Measurements from ENCODE around the gene PCDHB8. TPM values are rescaled to one million over a fixed set of nuclear protein-coding genes. Genes with fewer than 3 reads are reported as not detected.
A peak's percentile ranks its signal among the peaks of the same experiment; 100 is the strongest.
"Not testable (repeated sequence)": the region's sequence is repeated elsewhere in the genome, so short reads cannot be mapped to it uniquely, and the experiment has no call there.

The PCDHB8 gene
- polyA plus RNA-seq, 1 donor = 2.6 TPM

GRCh38 chr5:141184117-141184855, 6.7 kb downstream of the PCDHB8 start:
- not testable (repeated sequence) for DNase-seq

- DNase-seq = no peak
Observed at GRCh38 chr5:141186897-141187512, 9.4 kb downstream of the PCDHB8 start, which contains the start of gene PCDHB9. Gene PCDHB9 (plus strand): TSS chr5:141187161. CDS start chr5:141187319, 158 bp downstream.

GRCh38 chr5:141188682-141189081, 11.1 kb downstream of the PCDHB8 start:
- not testable (repeated sequence) for DNase-seq

- DNase-seq = not testable (repeated sequence)
Observed at GRCh38 chr5:141189131-141189530, 11.5 kb downstream of the PCDHB8 start.

- DNase-seq = no peak
Observed at GRCh38 chr5:141192110-141192725, 14.6 kb downstream of the PCDHB8 start, which contains the start of gene PCDHB10. Gene PCDHB10 (plus strand): TSS chr5:141192353. CDS start chr5:141192553, 200 bp downstream.

- not testable (repeated sequence) for DNase-seq
Observed at GRCh38 chr5:141194332-141194731, 16.7 kb downstream of the PCDHB8 start.

- no peak for DNase-seq
Observed at GRCh38 chr5:141196363-141196762, 18.8 kb downstream of the PCDHB8 start.

- no peak for DNase-seq
Observed at GRCh38 chr5:141199359-141200235, 22.0 kb downstream of the PCDHB8 start, which contains the start of gene PCDHB11. Gene PCDHB11 (plus strand): TSS chr5:141199627. CDS start chr5:141199775, 148 bp downstream.

GRCh38 chr5:141201126-141201525, 23.5 kb downstream of the PCDHB8 start:
- not testable (repeated sequence) for DNase-seq

GRCh38 chr5:141201646-141202045, 24.1 kb downstream of the PCDHB8 start:
- not testable (repeated sequence) for DNase-seq

- DNase-seq = no peak
Observed at GRCh38 chr5:141208478-141208877, 30.9 kb downstream of the PCDHB8 start, which contains the start of gene PCDHB12. Gene PCDHB12 (plus strand): TSS chr5:141208719. CDS start chr5:141208908, 189 bp downstream.

- not testable (repeated sequence) for DNase-seq
Observed at GRCh38 chr5:141210281-141210680, 32.7 kb downstream of the PCDHB8 start.

GRCh38 chr5:141210849-141211248, 33.3 kb downstream of the PCDHB8 start:
- not testable (repeated sequence) for DNase-seq

- not testable (repeated sequence) for DNase-seq
Observed at GRCh38 chr5:141213656-141214339, 36.2 kb downstream of the PCDHB8 start, which contains the start of gene PCDHB13. Gene PCDHB13 (plus strand): TSS chr5:141213919. CDS start chr5:141214124, 205 bp downstream.

GRCh38 chr5:141214583-141214982, 37.0 kb downstream of the PCDHB8 start:
- not testable (repeated sequence) for DNase-seq

GRCh38 chr5:141215504-141215903, 37.9 kb downstream of the PCDHB8 start:
- not testable (repeated sequence) for DNase-seq

- DNase-seq = not testable (repeated sequence)
Observed at GRCh38 chr5:141216035-141216434, 38.4 kb downstream of the PCDHB8 start.

- DNase-seq = peak; percentile 15
Observed at GRCh38 chr5:141223112-141223783, 45.7 kb downstream of the PCDHB8 start, which contains the start of gene PCDHB14. Gene PCDHB14 (plus strand): TSS chr5:141223343. CDS start chr5:141223506, 163 bp downstream.

- not testable (repeated sequence) for DNase-seq
Observed at GRCh38 chr5:141224844-141225243, 47.3 kb downstream of the PCDHB8 start.

GRCh38 chr5:141225421-141225820, 47.8 kb downstream of the PCDHB8 start:
- not testable (repeated sequence) for DNase-seq

Data from left kidney (tissue), 2 donors.